Endodermal cell (in vitro differentiated cells): Measurements from ENCODE around the gene BICDL2. TPM values are rescaled to one million over a fixed set of nuclear protein-coding genes. Genes with fewer than 3 reads are reported as not detected.

Experiments used
- DNase-seq: peaks from one replicate; pipeline ENCODE4 v3.0.0-alpha.2; 2017
- H3K27ac ChIP-seq: 2 replicates; pipeline ENCODE4 v1.5.1; 2013; ENCODE audit warnings: mild to moderate bottlenecking, low read depth, low read length, moderate library complexity
- H3K27me3 ChIP-seq: 2 replicates; pipeline ENCODE4 v1.6.1; 2013; ENCODE audit warnings: mild to moderate bottlenecking, low read length, moderate library complexity; ENCODE audit not compliant: insufficient read depth, control insufficient read depth, poor library complexity, severe bottlenecking
- H3K36me3 ChIP-seq: 2 replicates; pipeline ENCODE4 v1.7.0; 2013; ENCODE audit warnings: mild to moderate bottlenecking, low read length, moderate library complexity; ENCODE audit not compliant: control insufficient read depth, insufficient read depth
- H3K4me1 ChIP-seq: one replicate; pipeline ENCODE4 v1.7.0; 2013; ENCODE audit warnings: low read length; ENCODE audit not compliant: control insufficient read depth, insufficient read depth
- H3K4me3 ChIP-seq: 2 replicates; pipeline ENCODE4 v1.5.1; 2013; ENCODE audit warnings: mild to moderate bottlenecking, low read length, moderate library complexity
- H3K9ac ChIP-seq: 2 replicates; pipeline ENCODE4 v1.6.1; 2013; ENCODE audit warnings: mild to moderate bottlenecking, low read length, moderate library complexity; ENCODE audit not compliant: poor library complexity, severe bottlenecking; ENCODE audit errors: extremely low read depth
- H3K9me3 ChIP-seq: 2 replicates; pipeline ENCODE4 v1.6.1; 2013; ENCODE audit warnings: mild to moderate bottlenecking, low read length, moderate library complexity; ENCODE audit not compliant: control insufficient read depth
- H3K27ac Mint-ChIP-seq: 2 replicates; pipeline ENCODE4 v1.8.0; 2020; ENCODE audit warnings: mixed read lengths
- H3K27me3 Mint-ChIP-seq: 2 replicates; pipeline ENCODE4 v1.8.0; 2021; ENCODE audit warnings: mild to moderate bottlenecking, mixed read lengths; ENCODE audit not compliant: insufficient read depth
- H3K36me3 Mint-ChIP-seq: 2 replicates; pipeline ENCODE4 v1.8.0; 2020; ENCODE audit warnings: low read depth, mixed read lengths
- H3K4me1 Mint-ChIP-seq: 2 replicates; pipeline ENCODE4 v1.8.0; 2020; ENCODE audit warnings: mixed read lengths
- H3K4me3 Mint-ChIP-seq: 2 replicates; pipeline ENCODE4 v1.8.0; 2020; ENCODE audit warnings: mild to moderate bottlenecking, moderate library complexity, mixed read lengths
- H3K9me3 Mint-ChIP-seq: 2 replicates; pipeline ENCODE4 v1.8.0; 2020; ENCODE audit warnings: mild to moderate bottlenecking, mixed read lengths
- WGBS, 2 experiments: methylation state at CpG; one replicate each; pipeline versions ENCODE4 v1.1.5 to v1.1.7; 2013; ENCODE audit warnings: missing lambda C conversion rate in 2 of 2, mixed read lengths in 1 of 2; ENCODE audit not compliant: insufficient coverage in 1 of 2, insufficient read length in 1 of 2; 5-methylcytosine and 5-hydroxymethylcytosine counted together
- total RNA-seq, 2 donors: library from RNA; stranded (reverse); fragmentation: NEBNext Ultra II Directional in 1 of 2; extraction: Animal tissue kit (Norgen Biotek cat#: 25700) in 1 of 2; gene quantifications; 2 replicates in 1 of 2; 3 replicates in 1 of 2; pipeline ENCODE4 v1.2.1, GENCODE V29; 2021
- TF ChIP-seq, protein P1 (sequence below): fragments of 200-600 bp; sonication (generic); conservative IDR thresholded peaks from 2 replicates; pipeline ENCODE4 v1.5.0; 2021; ENCODE audit warnings: antibody characterized with exemption, mild to moderate bottlenecking

Gene BICDL2
- total RNA-seq, 2 donors from 2014 or later = 4.7 to 8.2 TPM

DNA sequence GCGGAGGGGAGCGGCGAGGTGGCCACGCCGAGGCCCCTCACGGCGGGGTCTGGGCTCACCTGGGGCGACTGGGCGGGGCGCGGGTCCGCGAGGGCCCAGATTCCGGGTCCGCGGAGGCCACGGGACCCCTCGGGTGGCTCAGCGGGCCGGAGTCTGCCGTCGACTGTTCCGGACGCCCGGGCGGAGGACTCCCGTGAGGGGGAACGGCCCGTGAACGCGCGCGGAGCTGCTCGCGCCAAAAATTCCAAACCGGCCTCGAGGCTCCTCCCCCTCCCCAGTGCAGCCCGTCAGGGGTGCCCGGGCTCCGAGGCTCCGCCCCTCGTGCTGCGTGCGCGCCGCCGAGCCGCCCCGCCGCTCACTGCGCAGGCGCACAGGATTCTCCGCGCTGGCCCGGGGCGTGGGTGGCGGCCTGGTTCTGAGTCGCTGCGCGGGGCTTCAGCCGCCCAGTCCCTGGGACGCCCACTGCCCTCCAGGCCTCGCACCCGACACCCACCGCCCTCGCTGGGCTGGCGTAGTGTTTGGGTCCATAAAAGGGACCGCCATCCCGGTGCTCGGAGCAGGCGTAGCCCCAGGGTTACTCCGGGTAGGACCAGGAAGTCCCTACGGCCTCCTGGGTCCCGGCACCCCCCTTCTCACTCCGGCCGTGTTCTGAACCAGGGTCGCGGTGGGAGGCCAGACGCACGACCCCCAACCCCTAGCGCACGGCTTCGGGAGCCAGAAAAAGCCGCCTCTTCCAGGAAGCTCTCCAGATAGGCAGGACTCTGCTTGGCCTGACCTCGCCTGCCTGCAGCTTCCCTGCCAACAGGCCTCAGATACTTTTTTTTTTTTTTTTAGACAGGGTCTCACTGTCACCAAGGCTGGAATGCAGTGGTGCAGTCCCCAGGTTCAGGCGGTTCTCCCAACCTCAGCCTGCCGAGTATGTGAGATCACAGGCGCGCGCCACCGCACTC, 56.2 kb downstream of the BICDL2 start, which contains the start of gene PKMYT1:
TSS of gene PKMYT1 (minus strand) at position 220 of the 950 bp plus-strand sequence. CDS start 789 bp downstream, outside the sequence.
- DNase-seq = peak; percentile 95
- Histone ChIP-seq H3K9ac (peak within 1 kb of the TSS; percentile 67), H3K9me3 (no peaks in the 10 kb centered on the region), H3K4me1 (peaks cover 3% of the 10 kb centered on the region), H3K27me3 (no peaks in the 10 kb centered on the region), H3K4me3 (peak within 1 kb of the TSS; percentile 85), H3K27ac (peak within 1 kb of the TSS; percentile 29), H3K36me3 (peaks cover 24% of the 10 kb centered on the region)
- Mint-ChIP-seq H3K4me3 (peak within 1 kb of the TSS; percentile 77), H3K27me3 (no peaks in the 10 kb centered on the region), H3K27ac (peak within 1 kb of the TSS; percentile 93), H3K9me3 (no peaks in the 10 kb centered on the region), H3K4me1 (peaks cover 25% of the 10 kb centered on the region), H3K36me3 (peaks cover 6% of the 10 kb centered on the region)
- 4 to 11% methylated on average over 45 to 91 of the region's 91 CpGs for WGBS, 2 experiments
- TF ChIP-seq, protein P1, sequence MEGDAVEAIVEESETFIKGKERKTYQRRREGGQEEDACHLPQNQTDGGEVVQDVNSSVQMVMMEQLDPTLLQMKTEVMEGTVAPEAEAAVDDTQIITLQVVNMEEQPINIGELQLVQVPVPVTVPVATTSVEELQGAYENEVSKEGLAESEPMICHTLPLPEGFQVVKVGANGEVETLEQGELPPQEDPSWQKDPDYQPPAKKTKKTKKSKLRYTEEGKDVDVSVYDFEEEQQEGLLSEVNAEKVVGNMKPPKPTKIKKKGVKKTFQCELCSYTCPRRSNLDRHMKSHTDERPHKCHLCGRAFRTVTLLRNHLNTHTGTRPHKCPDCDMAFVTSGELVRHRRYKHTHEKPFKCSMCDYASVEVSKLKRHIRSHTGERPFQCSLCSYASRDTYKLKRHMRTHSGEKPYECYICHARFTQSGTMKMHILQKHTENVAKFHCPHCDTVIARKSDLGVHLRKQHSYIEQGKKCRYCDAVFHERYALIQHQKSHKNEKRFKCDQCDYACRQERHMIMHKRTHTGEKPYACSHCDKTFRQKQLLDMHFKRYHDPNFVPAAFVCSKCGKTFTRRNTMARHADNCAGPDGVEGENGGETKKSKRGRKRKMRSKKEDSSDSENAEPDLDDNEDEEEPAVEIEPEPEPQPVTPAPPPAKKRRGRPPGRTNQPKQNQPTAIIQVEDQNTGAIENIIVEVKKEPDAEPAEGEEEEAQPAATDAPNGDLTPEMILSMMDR = no peak

DNA sequence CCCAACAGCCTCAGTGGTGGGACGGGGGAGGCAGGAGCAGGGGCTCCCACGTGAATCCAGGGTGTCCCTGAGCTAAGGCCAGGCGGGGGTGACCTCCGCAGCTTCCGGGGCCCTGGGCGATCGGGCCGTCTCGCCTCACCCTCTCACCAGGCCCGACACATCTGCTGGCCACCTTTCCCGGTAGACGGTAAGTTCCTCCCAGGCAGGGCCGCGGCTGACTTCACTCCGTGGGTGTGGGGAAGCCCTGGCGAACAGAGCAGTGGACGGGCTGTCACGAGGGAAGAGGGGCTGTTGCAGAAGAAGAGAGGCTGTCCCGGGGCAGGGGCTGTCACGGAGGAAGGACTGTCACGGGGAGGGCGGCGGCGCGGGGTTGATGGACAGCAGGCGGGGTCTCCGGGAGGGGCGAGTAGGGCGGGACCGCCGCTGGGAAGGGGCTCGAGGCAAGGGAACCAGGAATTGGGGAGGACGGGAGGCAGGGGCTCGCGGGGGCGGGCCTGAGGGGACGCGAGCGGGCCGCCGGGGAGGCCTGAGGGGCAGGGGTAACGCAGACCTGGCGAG, 57.0 kb downstream of the BICDL2 start:
- no peaks in the 10 kb centered on the region for H3K9me3 ChIP-seq
- peak overlapping the region; percentile 85 for H3K4me3 ChIP-seq
- 9 to 19% methylated on average over 8 to 43 of the region's 43 CpGs for WGBS, 2 experiments
- peak overlapping the region; percentile 67 for H3K9ac ChIP-seq
- H3K36me3 ChIP-seq = peaks cover 29% of the 10 kb centered on the region
- no peaks in the 10 kb centered on the region for H3K9me3 Mint-ChIP-seq
- H3K27me3 ChIP-seq = no peaks in the 10 kb centered on the region
- DNase-seq = peak; percentile 83
- H3K27ac ChIP-seq = no peak overlapping the region
- peak overlapping the region; percentile 77 for H3K4me3 Mint-ChIP-seq
- peaks cover 3% of the 10 kb centered on the region for H3K4me1 ChIP-seq
- TF ChIP-seq, protein P1 = no peak
- H3K36me3 Mint-ChIP-seq = peaks cover 6% of the 10 kb centered on the region
- H3K27me3 Mint-ChIP-seq = no peaks in the 10 kb centered on the region
- peaks cover 25% of the 10 kb centered on the region for H3K4me1 Mint-ChIP-seq
- peak overlapping the region; percentile 87 for H3K27ac Mint-ChIP-seq

Other genes starting within 250 kb of the BICDL2 start
- under 1 TPM in 1 of 2 donors, not detected in 1; 0.35 TPM for gene PRSS33, start 249.4 kb downstream of the BICDL2 start, total RNA-seq
- gene PRSS41, start 238.5 kb downstream of the BICDL2 start, total RNA-seq = not detected
- gene PRSS21, start 219.7 kb downstream of the BICDL2 start, total RNA-seq = not detected
- not detected for gene ZG16B, start 206.6 kb downstream of the BICDL2 start, total RNA-seq
- 1 to 10 TPM; 5.0 to 6.2 TPM for gene PRSS22, start 178.8 kb downstream of the BICDL2 start, total RNA-seq
- gene FLYWCH2, start 153.7 kb downstream of the BICDL2 start, total RNA-seq = 10 to 100 TPM; 30.9 to 35.5 TPM
- 10 to 100 TPM; 20.5 to 33.6 TPM for gene FLYWCH1, start 125.0 kb downstream of the BICDL2 start, total RNA-seq
- gene KREMEN2, start 72.7 kb downstream of the BICDL2 start, total RNA-seq = 1 to 10 TPM; 5.0 to 8.4 TPM
- gene PAQR4, start 67.6 kb downstream of the BICDL2 start, total RNA-seq = 10 to 100 TPM; 30.5 to 32.0 TPM
- 100 to 1,000 TPM in 1 of 2 donors, 10 to 100 TPM in 1; 88.5 to 101 TPM for gene PKMYT1, start 56.5 kb downstream of the BICDL2 start, total RNA-seq
- under 1 TPM in 1 of 2 donors, not detected in 1; 0.18 TPM for gene CLDN9, start 24.0 kb downstream of the BICDL2 start, total RNA-seq
- 100 to 1,000 TPM; 404 to 572 TPM for gene CLDN6, start 18.8 kb downstream of the BICDL2 start, total RNA-seq
- gene TNFRSF12A, start 16.6 kb downstream of the BICDL2 start, total RNA-seq = 10 to 100 TPM; 37.8 to 43.5 TPM
- 10 to 100 TPM; 49.8 to 59.1 TPM for gene HCFC1R1, start 13.0 kb downstream of the BICDL2 start, total RNA-seq
- 10 to 100 TPM; 45.8 to 52.4 TPM for gene THOC6, start 12.9 kb downstream of the BICDL2 start, total RNA-seq
- gene MMP25, start 9.6 kb upstream of the BICDL2 start, total RNA-seq = 1 to 10 TPM; 4.5 to 6.1 TPM
- gene IL32, start 28.7 kb upstream of the BICDL2 start, total RNA-seq = 1 to 10 TPM; 2.0 to 4.0 TPM
- 10 to 100 TPM; 36.6 to 70.0 TPM for gene ZSCAN10, start 62.4 kb upstream of the BICDL2 start, total RNA-seq
- gene ZNF205, start 75.6 kb upstream of the BICDL2 start, total RNA-seq = 10 to 100 TPM; 15.4 to 18.3 TPM
- 1 to 10 TPM; 5.1 to 6.3 TPM for gene ZNF213, start 98.1 kb upstream of the BICDL2 start, total RNA-seq
- under 1 TPM in 1 of 2 donors, not detected in 1; 0.29 TPM for gene OR1F1, start 151.3 kb upstream of the BICDL2 start, total RNA-seq
- 10 to 100 TPM; 11.2 TPM for gene ZNF200, start 198.2 kb upstream of the BICDL2 start, total RNA-seq
- not detected for gene MEFV, start 219.7 kb upstream of the BICDL2 start, total RNA-seq
- gene ZNF263, start 246.5 kb upstream of the BICDL2 start, total RNA-seq = 10 to 100 TPM; 25.3 to 31.6 TPM